Vagina (tissue), 2 donors: ENCODE measurements around the gene IRF2BPL.

ENCODE experiments used
- POLR2A ChIP-seq, 2 donors: fragments of 450-650 bp; IDR thresholded peaks; one replicate each; pipeline ENCODE4 v1.6.1; 2017; ENCODE audit warnings: antibody characterized with exemption in 2 of 2, mild to moderate bottlenecking in 2 of 2, moderate library complexity in 2 of 2
- POLR2AphosphoS5 ChIP-seq, 2 donors: sonication (generic); formaldehyde crosslinking; IDR thresholded peaks; one replicate each; pipeline ENCODE4 v1.9.0; 2017; ENCODE audit warnings: antibody characterized with exemption in 2 of 2, mild to moderate bottlenecking in 2 of 2, low read depth in 1 of 2; ENCODE audit not compliant: insufficient read depth in 1 of 2
- TF ChIP-seq, protein P1 (sequence below), 3 experiments: fragments of 450-650 bp in 2 of 3; fragments of 200-600 bp in 1 of 3; sonication (generic) in 1 of 3; IDR thresholded peaks; one replicate each; pipeline ENCODE4 v1.5.1; 2017 to 2019; ENCODE audit warnings: antibody characterized with exemption in 3 of 3, mild to moderate bottlenecking in 2 of 3, moderate library complexity in 2 of 3

DNA sequence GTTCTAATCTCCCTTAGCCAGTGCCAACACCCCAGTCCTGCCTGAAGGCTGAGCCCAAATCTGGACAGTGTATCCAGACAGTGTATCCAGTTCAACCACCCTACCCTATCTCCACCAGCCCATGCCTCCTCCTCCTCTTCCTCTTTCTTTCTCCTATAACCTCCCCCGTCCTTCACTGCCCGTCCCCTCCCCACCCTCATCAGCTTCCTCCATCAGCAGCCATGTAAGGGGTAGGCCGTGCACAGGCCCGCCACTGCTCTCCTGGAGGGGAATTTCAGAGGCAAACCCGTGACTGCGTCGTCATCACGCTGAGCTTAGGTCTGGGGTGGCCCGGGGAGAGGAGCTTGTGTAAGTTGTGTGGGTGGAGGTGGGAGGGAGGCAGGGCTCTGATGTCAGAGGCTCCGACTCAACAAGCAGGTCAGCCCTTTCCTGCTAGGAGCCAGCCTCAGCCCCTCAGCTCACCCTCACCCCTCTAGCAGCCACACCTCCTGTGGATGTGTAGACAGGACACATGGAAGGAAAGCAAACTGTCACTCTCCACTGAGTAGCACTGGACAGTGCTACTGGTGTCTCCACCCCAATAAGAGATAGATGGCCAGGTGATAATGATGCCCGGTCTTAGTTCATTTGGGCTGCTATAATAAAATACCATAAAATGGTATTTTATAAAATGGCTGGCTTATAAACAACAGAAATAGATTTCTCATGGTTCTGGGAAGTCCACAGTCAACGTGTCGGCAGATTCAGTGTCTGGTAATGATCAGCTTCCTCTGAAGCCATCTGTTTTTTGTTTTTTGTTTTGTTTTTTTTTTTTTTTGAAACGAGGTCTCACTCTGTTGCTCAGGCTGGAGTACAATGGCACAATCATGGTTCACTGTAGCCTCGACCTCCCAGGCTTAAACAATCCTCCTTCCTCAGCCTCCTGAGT lies 50.5 kb downstream of the IRF2BPL start:
- TF ChIP-seq, protein P1, sequence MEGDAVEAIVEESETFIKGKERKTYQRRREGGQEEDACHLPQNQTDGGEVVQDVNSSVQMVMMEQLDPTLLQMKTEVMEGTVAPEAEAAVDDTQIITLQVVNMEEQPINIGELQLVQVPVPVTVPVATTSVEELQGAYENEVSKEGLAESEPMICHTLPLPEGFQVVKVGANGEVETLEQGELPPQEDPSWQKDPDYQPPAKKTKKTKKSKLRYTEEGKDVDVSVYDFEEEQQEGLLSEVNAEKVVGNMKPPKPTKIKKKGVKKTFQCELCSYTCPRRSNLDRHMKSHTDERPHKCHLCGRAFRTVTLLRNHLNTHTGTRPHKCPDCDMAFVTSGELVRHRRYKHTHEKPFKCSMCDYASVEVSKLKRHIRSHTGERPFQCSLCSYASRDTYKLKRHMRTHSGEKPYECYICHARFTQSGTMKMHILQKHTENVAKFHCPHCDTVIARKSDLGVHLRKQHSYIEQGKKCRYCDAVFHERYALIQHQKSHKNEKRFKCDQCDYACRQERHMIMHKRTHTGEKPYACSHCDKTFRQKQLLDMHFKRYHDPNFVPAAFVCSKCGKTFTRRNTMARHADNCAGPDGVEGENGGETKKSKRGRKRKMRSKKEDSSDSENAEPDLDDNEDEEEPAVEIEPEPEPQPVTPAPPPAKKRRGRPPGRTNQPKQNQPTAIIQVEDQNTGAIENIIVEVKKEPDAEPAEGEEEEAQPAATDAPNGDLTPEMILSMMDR (IDR thresholded peaks at IDR 0.05) = no peak
- TF ChIP-seq POLR2AphosphoS5 (IDR thresholded peaks at IDR 0.05; ENCODE audit: insufficient read depth in 1 of 2, low read depth in 1 of 2) (peak in 1 of 2 donors; percentile 56), POLR2A (IDR thresholded peaks at IDR 0.05) (no peak)
